Fibroblast of upper back skin (primary cell): ENCODE measurements around the gene MAGEB17.
"Not testable (repeated sequence)": the region's sequence is repeated elsewhere in the genome, so short reads cannot be mapped to it uniquely, and the experiment has no call there.

Experiments used
- DNase-seq: peaks from one replicate; pipeline ENCODE4 v3.0.0-alpha.2; 2013

Gene MAGEB17, protein sequence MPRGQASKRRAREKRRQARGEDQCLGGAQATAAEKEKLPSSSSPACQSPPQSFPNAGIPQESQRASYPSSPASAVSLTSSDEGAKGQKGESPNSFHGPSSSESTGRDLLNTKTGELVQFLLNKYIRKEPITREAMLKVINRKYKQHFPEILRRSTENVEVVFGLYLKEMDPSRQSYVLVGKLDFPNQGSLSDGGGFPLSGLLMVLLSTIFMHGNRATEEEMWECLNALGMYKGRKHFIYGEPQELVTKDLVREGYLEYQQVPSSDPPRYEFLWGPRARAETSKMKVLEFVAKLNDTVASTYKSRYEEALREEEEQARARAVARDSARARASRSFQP

DNA sequence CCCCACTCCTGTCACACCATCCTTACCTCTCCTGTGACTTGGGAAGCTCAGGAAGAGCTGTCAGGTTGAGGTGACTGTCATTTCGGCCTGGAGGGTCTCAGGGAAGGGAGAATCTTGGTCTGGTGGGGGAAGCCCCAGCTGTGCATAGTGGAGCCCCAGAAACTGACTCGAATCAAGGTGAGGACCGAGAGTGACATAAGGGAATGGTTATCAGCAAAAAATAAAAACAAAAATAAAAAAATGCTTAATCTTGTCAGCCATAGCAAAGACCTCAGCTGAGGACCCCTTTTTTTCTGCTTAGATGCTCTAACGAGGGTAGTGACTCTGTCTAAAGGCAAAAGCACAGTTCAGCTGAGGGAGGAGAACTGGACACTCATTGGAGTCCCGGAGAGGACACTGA is at the start of gene MAGEB17:
Gene MAGEB17 (plus strand): TSS at position 301 of the 400 bp plus-strand sequence. CDS start 2,902 bp downstream, outside the sequence.
- DNase-seq, result no peak

DNA sequence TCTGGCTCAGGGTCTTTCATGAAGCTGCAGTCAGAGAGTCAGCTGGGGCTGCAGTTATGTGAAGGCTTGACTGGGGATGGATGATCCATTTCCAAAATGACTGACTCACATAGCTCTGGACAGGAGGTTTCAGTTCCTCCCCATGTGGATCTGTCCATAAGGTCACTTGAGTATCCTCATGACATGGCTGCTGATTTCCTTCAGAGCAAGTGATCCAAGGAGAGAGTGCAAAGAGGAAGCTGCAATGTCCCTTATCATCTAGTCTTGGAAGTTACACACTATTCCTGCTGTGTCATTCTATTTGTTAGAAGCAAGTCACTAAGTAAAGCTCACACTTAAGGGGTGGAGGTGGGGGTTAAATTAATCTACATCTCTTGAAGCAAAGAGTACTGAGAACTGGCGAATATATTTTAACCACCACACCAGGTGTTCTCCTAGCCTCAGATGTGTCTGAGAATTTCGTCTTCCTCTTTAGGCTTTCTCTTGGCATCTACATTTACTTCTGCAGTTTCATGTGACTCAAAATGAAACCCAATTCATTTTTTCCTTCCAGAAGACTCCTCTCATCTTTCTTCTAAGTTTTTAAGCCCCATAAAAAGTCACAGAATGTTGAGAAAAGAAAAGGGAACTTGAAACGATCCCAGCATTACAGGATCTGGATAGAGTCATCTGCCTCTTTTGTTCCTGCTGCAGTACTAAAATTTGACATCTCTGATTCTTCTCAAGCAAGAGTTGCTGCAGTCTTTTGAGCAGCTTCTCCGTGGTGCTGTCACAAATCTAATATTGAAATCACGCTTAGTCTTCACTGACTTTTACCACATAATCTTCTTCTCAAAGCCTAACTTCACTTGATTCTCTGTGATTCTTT is 47.7 kb upstream of the MAGEB17 start:
- no peak for DNase-seq

DNA sequence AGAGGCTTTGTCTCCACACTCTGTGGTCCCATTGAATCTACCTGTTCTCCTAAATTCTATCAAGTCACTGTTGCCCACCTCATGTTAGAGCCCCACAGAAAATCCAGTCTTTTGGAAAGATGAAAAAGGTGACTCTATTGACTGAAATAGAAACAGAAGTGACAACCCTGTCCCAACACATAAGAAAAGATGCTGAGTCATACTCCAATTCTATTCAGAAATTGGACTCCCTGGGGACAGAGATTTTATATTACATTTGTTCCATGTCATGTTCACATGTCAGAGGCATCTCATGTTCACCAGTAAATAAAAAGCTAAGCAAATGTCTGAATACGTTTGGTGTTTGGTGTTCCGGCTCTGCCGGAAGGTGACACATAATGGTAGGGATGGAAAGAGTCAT is 46.9 kb upstream of the MAGEB17 start:
- DNase-seq, result no peak

GRCh38 chrX:16123222-16123786 is 44.0 kb upstream of the MAGEB17 start, which contains the start of gene GRPR:
TSS of gene GRPR (plus strand) at chrX:16123565. CDS start at chrX:16123954, 389 bp downstream.
- DNase-seq, result peak; percentile 89

- no peak for DNase-seq
Measured at GRCh38 chrX:16124201-16124600, 43.1 kb upstream of the MAGEB17 start.

DNA sequence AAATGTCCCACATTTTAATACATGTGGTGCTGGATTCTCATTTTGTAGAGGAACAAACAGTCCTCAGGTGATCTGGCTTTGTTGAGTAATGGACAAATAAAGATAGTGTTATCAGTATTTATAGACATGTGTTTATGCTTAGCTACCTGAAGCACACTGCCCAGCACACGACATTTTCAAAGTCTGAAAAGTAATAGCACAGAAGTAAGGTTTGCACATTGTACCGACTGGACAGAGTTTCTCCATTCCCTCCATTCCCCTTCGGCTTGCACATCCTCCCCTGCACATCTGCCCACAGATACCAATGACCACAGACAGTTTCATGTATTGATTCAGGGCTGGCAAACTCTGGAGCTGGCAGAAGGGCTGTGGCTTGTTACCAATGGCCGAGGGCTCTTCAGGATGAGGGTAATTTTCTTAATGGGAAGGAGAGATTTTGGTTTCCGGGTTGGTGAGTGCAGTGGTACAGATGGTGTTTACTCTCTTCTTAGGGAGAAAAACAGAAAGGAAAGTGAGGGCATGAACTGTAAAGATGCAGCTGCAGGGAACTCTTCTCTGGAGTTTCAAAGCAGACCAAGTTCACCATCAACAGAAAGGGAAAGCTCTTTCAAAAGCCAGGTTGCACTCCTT is 41.6 kb upstream of the MAGEB17 start:
- DNase-seq, result no peak

GRCh38 chrX:16130707-16131106 is 36.6 kb upstream of the MAGEB17 start:
- DNase-seq, result no peak

DNA sequence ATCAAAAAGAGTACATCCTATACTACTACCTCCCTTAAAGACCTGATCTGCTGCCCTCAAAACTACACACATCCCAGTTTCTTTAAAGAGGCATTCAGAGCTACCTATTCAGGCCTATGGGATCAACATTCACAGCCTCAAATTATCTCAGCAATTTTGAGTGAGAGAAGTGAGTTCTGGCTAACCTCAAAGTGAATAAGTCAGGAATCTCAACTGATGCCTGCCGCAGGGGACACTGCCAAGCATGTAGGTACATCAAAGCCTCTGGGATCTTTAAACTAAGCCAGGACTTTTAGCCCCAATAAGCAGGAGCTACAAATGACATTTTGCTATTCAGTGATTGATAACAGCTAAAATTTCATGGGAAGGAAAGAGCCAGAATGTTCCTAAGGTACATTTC is 32.3 kb upstream of the MAGEB17 start:
- DNase-seq, result no peak

DNA sequence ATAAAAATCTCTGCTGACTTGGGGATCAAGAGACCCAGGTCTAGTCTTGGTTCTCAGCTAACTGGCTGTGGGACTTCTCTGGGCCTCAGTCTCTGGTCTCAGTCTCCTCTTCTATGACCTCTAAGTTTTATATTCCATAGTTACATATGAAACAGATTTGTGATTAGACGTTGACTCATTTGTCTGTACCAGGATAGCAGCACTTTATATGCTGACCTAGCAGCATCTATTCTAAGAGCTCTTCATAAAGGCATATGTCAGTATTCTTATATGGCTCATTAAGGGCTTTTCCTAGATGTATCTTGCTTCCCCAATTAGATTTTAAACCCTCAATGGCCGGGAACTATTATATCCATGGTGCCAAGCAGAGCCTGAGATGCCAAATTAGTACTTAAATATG is 31.2 kb upstream of the MAGEB17 start:
- peak; percentile 12 for DNase-seq

- DNase-seq, result no peak
Measured at GRCh38 chrX:16137416-16138107, 29.7 kb upstream of the MAGEB17 start.

DNA sequence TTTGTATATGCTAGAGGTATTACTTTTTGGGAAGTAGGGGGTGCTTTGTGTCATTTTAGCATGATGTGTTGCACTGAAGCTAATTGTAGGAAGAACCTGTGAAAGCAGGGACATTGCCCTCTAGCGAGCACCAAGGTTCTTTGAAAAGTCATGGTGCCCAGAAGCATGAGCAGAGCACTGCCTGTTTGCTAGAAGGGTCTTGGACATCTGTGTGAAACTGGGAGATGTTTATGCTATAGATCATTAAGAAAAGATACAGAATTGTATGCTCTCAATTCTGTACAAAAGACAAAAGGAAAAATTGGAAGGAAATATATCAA is 29.2 kb upstream of the MAGEB17 start:
- DNase-seq, result no peak

DNA sequence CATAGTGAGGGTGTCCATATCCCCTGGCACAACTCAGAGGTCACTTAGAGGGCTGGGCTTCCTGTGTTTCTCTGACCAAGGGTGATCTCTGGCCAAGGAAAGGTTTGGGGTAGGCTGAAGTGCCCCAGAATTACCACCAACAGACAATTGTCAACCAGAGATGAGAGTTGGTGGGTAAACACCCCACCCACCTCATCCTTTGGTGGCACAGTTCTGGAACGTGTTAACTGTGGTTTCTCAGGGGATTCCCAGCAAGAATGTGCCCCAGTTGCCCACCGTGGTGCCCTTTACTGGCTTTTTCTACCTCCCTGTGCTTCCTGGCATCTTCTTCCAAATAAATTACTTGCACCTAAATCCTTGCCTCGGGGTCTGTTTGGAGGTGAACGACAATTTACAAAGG is 26.8 kb upstream of the MAGEB17 start:
- no peak for DNase-seq

DNA sequence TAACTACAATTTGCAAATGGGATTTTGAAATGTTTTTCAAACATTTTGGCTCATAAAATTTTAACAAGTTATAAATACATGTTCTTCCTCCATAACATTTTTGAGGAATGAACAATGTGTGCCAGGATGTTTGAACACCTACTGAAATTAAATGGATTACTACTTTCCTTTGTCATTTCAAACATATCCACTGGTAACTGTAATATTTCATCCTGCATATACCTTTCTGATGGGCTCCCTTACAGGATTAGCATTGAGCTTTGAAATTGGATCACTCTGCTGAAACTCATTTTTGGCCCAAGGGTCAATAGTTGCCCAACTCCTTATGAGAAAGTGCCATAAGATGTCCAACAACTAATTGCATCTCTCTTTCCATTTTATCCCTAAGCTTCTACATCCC is 26.3 kb upstream of the MAGEB17 start:
- no peak for DNase-seq

- no peak for DNase-seq
Measured at GRCh38 chrX:16141422-16142245, 25.6 kb upstream of the MAGEB17 start.

GRCh38 chrX:16142246-16142558 is 25.1 kb upstream of the MAGEB17 start:
- no peak for DNase-seq

GRCh38 chrX:16143968-16144367 is 23.3 kb upstream of the MAGEB17 start:
- DNase-seq, result no peak

- no peak for DNase-seq
Measured at GRCh38 chrX:16144420-16144819, 22.9 kb upstream of the MAGEB17 start.

GRCh38 chrX:16145093-16145492 is 22.2 kb upstream of the MAGEB17 start:
- not testable (repeated sequence) for DNase-seq

DNA sequence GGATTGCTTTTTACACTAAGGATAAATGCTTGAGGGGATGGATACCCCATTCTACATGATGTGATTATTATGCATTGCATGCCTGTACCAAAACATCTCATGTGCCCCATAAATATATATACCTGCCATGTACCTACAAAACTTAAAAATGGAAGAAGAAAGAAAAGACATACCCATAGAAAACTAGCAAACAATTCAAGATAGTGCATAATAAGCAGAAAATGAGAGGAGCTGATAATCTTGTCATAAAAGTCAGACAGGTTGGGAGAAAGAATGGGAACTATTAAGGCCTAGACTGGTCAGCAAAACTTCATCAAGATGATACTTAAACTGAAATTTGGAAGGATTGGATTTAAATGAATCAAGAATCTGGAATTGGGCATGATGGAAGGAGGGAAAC is 21.6 kb upstream of the MAGEB17 start:
- DNase-seq, result no peak

DNA sequence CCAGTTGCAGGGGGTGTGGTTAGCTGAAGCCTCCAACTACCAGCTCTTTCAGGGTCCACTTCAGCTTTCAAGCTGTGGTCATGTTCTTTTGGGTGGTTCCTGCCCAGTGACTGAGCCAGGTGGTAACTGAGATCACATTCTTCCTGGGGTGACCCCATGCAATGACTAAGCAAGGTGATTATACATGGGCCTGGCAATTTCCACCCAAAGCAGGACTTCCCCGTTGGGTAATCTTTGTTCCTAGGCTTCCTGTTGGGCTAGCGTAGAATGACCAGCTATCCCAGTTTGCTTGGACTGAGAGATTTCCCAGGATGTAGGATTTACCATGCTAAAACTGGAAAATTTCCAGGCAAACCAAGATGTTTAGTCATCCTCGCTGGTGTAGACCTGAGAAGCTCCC is 18.4 kb upstream of the MAGEB17 start:
- DNase-seq, result no peak

DNA sequence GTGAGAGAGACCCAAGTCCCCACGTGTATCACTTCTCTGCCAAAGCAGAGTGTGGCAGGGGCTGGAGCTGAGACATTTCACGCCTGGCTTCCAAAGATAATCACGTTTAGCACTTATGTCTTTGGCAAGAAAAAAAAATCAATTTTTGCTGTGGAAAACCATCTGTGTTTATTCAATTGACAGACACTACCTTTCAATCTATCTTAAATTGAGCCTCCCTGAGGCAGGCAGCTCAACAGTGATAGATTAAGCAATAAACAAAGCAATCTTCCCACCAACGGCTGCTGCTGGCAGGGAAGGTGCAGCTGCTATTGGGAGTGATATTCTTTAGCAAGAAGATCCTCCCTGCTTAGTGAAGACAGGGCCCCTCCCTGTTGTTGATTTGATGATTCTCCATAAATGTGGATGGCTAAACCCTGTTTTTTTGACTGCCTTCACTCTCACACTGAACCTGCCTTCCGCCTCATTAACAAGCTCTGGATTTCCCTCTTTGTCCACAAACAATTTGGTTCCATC is 11.6 kb upstream of the MAGEB17 start:
- DNase-seq, result no peak
